IPS-18c (cell line): ENCODE results near the gene SLC6A17.

Experiments used
- H3K4me3 ChIP-seq: 2 replicates; pipeline ENCODE4 v1.7.0; 2013; ENCODE audit warnings: low read depth, mild to moderate bottlenecking, low read length, moderate library complexity; ENCODE audit not compliant: insufficient read depth
- H3K9me3 ChIP-seq: one replicate; pipeline ENCODE4 v1.6.1; 2013; ENCODE audit warnings: mild to moderate bottlenecking, low read length, moderate library complexity; ENCODE audit not compliant: control insufficient read depth, insufficient read depth

The SLC6A17 gene

DNA sequence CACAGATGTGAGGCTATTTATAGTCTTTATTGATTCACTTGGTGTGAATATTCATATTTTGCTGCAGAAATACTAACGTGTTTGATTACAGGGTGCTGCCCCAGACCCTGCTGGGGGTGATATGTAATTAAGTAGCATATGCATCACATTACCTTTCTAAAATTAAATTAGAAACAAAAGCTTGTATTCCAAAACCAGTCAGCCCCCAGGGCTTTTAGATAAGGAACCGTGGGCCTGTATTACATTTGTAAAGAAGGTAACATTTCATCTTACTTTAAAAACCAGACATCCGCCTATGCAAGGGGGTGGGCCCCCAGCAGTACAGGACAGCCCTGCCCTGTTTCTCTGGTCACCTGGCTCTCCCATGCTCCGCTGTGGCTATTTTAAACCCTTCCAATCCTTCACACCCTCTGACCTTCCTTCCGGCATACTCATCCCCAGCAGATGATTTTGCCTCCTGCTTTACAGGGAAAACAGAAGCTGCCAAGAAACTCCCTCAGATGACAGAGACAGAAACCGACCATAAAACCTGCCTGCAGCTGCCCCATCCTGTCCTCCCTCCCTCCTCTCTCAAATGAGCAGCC, 37.8 kb downstream of the SLC6A17 start:
- H3K4me3 ChIP-seq: no peak overlapping the region
- H3K9me3 ChIP-seq: no peaks in the 10 kb centered on the region

DNA sequence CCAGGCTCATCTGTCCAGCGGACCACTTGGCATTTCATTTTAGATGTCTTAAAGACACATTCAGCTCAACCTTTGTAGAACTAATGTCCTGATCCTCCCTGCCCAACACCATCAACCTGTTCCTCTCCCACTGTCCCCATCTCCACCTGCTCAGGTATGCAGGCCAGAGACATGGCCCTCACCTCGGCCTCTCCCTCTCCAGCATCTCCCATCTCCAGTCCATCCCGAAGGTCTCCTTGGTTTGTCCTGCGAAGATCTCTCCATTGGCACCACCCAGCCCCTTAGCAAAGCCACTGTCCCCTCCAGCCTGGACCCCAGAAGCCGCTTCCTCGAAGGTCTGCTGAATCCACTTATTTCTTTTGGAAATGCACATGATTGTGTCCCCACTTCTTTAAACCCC, 38.9 kb downstream of the SLC6A17 start:
- H3K9me3 ChIP-seq: no peaks in the 10 kb centered on the region
- no peak overlapping the region for H3K4me3 ChIP-seq

DNA sequence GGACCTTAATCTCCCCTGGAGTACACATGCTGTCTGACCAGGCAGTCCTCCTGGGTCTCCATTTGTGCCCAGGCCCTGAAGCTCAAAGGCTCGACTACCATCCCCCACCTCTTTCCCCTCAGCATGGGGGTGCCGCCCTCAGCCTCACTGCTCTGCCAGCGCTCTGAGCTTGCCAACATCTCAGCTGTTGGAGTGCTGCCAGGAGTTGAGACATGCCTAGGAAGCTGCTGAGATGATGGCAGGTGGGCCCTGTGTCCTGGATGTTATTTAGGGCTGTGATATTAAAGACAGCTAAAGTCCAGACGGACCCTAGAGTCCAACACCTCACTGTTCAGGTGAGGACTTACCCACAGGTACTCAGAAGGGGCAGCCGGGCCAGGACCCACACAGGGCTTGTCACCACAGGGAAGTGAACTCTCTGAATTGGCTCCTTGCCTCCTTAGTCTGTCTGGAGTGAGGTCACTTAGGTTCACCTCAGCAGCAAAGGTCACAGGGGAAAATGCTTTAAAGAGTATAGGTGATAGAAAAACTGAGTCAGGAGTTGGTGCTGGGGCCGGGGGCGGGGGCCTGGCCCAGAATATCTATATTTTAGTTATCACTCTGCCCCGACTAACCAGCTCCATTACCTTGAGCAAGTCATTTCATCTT, 40.1 kb downstream of the SLC6A17 start:
- H3K4me3 ChIP-seq: no peak overlapping the region
- no peaks in the 10 kb centered on the region for H3K9me3 ChIP-seq

DNA sequence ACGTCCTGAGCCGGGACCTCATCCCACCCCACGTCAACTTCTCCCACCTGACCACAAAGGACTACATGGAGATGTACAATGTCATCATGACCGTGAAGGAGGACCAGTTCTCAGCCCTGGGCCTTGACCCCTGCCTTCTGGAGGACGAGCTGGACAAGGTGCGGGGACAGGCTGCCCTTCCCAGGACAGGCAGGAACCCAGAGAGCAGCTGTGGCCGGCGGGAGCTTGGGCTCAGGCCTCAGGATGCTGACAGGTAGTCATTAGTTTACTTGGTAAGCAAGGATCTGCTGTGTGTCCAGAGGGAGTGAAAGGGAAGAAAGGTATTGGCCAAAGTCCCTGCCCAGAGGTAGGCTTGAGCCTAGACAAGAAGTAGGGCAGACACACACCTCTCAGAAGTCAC, 42.2 kb downstream of the SLC6A17 start:
- Histone ChIP-seq H3K9me3 (no peaks in the 10 kb centered on the region), H3K4me3 (no peak overlapping the region)

DNA sequence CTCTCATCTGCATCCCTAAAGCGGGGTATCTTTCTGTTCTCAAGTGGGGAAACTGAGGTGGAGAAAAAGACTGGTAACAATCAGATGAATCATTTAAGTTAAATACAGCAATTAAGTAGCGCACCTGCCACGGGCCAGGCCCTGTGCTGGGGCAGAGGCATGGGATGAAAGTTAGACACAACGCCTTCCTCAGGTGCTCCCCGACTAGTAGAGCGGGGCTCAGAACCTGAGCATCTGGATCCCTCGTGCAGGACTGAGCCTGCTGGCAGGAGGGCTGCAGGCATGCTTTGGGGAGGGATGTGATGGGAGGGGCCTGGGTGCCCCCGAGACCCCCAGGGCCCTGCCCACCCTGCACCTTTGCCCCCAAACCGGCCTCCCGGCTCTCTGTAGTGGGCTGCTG, 44.9 kb downstream of the SLC6A17 start:
- Histone ChIP-seq H3K9me3 (no peaks in the 10 kb centered on the region), H3K4me3 (no peak overlapping the region)

DNA sequence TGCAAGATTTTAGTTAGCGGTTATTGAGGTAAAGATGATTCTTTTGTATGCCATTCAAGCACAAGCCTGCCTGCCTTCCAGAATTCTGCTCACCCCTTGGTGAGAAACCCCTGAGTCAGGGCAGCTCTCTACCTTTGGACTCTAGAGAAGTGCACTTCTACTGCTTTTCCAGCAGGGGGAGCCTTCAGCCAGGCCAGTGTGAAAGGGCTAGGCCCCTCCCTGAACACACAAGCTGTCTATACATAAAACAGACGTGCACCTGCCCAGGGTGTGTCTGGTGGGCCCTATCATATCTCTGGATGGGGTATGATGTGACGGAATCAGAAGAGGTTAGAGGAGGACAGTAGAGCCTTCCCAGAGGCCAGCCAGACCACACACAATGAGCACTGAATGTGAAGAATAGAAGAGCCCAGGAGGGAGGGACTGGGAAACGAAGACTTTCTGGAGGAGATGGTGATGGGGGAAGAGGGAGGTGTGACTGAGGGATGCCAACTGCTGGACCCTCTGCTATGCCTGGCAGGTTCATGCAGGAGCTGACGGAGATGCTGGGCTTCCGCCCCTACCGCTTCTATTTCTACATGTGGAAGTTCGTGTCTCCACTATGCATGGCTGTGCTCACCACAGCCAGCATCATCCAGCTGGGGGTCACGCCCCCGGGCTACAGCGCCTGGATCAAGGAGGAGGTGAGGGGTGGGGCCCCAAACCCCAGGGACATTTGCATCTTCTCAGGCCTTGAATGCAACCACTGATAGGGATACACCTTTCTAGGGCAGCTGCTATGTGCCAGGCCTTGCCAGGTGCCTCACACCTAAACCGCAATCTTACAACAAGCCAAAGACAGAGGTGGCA, 46.8 kb downstream of the SLC6A17 start:
- Histone ChIP-seq H3K4me3 (no peak overlapping the region), H3K9me3 (no peaks in the 10 kb centered on the region)

DNA sequence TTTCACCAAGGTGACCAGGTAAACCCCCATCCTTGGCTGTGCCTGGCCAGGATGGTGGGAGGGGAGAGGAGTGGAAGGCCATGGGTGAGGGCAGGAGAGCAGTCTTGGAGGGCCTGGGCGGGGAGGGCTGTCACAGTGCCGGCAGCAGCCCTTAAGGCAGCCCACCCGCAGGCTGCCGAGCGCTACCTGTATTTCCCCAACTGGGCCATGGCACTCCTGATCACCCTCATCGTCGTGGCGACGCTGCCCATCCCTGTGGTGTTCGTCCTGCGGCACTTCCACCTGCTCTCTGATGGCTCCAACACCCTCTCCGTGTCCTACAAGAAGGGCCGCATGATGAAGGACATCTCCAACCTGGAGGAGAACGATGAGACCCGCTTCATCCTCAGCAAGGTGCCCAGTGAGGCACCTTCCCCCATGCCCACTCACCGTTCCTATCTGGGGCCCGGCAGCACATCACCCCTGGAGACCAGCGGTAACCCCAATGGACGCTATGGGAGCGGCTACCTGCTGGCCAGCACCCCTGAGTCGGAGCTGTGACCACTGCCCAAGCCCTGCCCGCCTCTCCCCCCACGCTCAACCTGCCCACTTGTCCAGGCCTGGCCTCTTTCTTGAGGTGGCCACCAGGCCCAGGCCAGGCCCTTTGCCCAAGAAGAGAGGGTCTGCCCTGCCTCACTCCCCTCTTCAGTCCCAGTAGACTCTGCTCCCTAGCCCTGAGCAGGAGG, 47.8 kb downstream of the SLC6A17 start:
- Histone ChIP-seq H3K4me3 (no peak overlapping the region), H3K9me3 (no peaks in the 10 kb centered on the region)

DNA sequence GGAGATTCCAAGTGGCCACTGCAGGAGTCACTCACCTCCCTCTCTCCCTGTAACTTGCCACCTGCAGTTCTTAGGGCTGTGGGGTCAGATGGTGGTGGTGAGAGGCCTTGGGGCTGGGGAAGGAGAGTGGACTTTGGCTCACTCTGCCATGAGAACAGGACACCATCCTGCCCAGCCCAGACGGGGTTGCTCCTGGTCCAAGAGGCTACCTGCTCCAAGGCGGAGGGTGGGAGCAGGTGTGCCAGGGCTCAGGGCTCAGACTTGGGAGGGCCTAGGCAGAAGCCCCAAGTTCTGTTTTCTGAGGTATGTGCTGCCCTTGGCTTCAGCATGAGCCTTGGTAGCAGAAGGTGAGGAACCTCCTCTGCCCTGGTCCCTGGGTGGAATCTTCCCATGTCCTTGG, 48.5 kb downstream of the SLC6A17 start:
- Histone ChIP-seq H3K4me3 (no peak overlapping the region), H3K9me3 (no peaks in the 10 kb centered on the region)

DNA sequence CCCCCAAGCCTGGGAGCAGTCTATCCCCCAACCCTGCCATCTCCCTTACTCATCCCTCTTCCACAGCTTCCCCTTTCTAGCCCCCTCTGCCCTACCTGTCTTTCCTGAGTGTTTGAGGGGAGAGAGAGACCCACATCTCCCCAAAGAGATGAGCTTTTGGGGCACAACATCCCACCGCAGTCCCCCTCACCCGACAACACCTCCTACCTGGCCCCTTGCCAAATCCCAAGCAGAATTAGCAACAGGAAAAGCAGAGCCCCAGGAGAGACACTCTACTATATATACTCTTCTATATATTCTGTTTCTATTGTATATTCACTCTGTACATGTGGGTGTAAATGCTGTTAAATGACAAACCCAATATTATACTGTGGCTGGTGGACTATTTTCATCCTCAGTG, 49.9 kb downstream of the SLC6A17 start:
- H3K9me3 ChIP-seq: no peaks in the 10 kb centered on the region
- no peak overlapping the region for H3K4me3 ChIP-seq

DNA sequence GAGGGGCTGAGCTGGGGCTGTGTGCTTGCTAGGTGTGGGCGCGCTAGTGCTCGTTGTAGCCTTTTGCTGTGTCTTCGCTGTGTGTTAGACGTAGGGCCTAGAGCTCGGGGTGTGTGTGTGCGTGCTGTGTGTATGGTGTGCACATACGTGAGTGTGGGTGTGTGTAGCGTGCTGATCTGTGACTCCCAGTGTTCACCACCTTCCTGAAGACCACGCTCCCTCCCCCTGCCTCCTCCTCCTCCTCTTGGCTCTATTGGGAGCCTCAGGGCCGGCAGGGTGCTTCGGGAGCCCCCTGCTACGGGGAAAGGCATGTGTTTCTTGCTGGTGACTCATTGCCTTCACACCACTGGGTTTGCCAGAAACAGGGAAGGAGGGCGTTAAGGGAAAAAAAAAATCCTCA, 50.4 kb downstream of the SLC6A17 start:
- no peak overlapping the region for H3K4me3 ChIP-seq

DNA sequence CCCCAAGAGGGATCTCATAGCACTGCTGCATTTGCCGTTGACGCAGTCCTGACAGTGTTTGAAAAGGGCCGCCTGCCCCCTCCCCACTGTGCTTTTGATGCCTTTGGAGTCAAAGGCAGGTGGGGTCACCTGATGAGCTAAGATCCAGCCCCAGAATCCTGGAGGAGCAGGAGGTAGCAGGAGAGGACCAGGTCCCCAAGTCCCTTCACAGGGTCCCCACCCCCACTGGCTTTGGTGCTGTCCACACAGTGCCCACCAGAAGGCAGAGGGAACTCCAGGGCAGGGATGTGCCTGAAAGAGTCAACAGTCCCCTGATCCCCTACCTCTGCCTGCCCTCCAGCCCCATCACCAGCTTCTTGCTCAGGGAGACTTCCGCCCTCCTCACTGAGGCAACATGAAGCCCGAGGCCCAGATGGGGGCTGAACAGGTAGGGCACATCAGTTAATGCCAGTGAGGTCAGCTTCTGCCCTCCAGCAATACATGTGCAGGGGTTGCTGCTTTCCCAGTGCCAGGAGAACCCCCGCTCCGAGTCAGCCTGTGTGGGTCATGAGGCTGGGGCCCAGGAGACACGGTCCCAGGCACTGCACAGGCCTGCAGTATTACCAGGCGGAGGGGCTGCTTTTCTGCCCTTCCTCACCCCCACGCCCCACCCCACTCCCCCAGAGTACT, 51.0 kb downstream of the SLC6A17 start:
- H3K9me3 ChIP-seq: no peaks in the 10 kb centered on the region
- no peak overlapping the region for H3K4me3 ChIP-seq

More for the DNA sequence above, 50.4 kb downstream of the SLC6A17 start:
- no peaks in the 10 kb centered on the region for H3K9me3 ChIP-seq

DNA sequence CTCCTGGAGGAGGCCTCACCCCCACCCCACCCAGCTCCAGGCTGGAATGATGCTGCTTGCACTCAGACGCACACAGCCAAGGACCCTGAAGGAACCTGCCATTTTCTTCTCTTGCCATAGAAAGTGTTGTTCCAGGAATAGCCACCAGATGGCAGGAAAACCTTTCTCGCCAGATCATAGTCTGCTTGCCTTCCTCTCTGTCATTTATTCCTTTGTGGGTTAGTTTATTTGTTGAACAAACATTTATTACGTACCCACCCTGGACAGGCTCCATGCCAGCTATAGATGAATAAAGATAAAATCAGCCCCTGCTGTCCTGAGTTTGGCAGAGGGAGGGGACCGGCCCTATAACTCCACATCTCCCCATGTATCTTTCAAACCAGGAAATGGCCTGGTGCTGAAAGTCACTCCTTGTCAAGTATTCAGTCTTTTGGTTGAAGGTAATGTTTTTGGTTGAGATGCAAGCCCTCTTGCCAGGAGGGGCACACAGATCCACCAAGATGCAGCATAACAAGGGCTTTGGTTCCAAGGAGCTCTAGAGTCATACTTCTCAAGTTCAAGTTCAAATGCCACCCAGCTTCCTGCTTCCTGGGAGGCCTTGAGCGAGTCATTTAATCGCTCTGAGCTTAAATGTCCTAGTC, 52.8 kb downstream of the SLC6A17 start:
- Histone ChIP-seq H3K4me3 (no peak overlapping the region), H3K9me3 (no peaks in the 10 kb centered on the region)

DNA sequence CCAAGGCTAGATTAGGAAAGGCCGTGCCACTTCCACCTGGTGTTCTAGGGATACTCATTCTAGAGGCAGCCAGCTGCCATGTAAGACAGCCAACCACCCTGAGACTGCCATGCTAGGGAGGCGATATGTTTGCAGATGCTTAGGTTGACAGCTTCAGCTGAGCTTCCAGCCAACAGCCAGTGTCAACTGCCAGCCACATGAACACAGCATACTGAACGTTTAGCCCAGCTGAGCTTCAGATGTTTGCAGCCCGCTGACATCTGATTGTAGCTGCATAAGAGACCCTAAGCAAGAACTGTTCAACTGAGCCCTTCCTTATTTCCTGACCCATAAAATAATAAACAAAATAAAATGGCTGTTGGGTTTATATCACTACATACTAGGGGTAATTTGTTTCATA, 54.9 kb downstream of the SLC6A17 start:
- Histone ChIP-seq H3K9me3 (peaks cover 2% of the 10 kb centered on the region), H3K4me3 (no peak overlapping the region)

DNA sequence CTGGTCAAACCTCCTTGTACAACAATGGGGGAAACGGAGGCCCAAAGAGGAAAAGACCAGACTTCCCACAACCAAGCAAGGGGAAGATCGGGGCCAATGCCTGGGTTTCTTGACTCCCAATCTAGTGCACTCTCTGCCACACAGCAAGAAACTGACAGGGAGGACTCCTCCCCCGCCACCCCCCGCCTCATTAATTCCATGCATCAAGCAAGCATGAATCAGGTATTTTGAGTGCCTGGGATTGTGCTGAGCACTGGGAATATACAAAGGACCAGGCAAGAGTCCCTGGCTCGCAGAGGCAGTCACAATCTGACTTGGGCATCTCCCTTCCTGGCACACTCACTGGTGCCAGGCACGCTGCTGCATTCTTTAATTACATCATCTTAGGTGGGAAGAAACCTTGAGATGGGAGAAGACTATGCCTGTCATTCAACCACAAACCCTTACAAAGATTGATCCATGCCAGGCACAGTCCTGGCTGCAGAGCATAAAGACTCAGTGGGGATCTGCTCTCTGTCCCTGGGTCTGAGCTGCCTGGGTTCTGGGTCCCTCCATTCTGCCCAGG, 55.4 kb downstream of the SLC6A17 start:
- Histone ChIP-seq H3K9me3 (peaks cover 2% of the 10 kb centered on the region), H3K4me3 (no peak overlapping the region)

DNA sequence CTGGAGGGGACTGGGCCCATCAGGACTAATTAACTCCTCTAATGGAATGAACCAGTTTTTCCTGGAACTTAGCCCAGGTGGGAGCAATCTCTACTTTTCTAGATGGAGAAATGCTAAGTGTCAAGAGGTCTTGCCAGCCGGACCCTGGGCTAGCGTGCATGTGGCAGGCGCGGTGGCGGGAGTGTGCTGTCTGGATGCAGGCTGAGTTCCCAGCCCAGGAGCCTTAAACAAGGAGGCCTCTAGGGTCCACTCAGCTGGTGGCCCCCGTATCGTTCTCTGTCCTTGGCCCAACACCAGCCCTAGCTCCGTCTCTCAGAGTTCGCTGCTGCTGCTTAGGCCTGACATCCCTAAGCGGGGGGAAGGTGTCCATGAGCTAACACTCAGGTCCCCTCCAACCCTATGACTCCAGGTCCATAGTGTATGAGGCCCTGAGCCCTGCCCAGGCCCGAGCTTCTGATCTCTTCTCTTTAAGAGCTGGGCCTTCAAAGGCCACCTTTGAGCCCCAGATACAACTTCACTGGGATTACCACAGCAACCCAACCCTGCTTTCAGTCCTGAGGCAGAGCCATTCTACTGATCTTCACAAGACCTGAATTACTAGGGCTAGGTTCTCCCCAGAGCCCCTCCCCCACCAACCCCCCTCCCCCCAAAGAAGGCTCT, 56.1 kb downstream of the SLC6A17 start:
- Histone ChIP-seq H3K4me3 (no peak overlapping the region), H3K9me3 (peaks cover 2% of the 10 kb centered on the region)

DNA sequence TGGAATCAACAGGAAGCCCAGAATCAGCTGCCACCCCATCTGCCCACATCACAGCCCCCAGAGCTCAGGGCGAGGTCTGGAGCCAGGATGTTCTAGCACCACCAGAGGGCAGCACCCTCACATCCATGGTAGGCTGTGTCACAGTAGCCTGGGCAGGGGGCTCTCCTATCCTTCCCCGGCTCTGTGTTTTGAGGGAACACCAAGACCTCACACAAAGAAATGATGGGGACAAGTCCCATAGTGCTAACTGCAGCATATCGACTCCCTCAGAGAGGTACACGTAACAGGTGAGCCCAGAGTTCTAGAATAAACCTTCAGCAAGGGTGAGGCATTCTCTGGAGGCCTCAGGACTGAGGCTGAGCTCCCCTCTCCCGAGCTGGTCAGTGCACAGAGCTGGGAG, 57.5 kb downstream of the SLC6A17 start:
- Histone ChIP-seq H3K4me3 (no peak overlapping the region), H3K9me3 (peaks cover 2% of the 10 kb centered on the region)
